Stimulated activated naive B cell treated with anti-CD40 and anti-IgM and Interleukin-4, amounts not matched to agents 10 μg/mL and 1 μg/mL and 100 μg/mL, for 72 hours (primary cell): ENCODE data around the gene FNDC10.

Experiments used
- ATAC-seq, 2 donors: fragments of 150-1000 bp; cut with Tn5 transposase; replicated peaks; 2 replicates each; pipeline ENCODE4 v1.10.0; 2021; ENCODE audit warnings: moderate library complexity in 1 of 2
- DNase-seq: peaks from one replicate; pipeline ENCODE4 v3.0.0; 2021
- H3K27ac Mint-ChIP-seq: one replicate; pipeline ENCODE4 v1.8.0; 2022; ENCODE audit warnings: mild to moderate bottlenecking, mixed read lengths
- H3K27me3 Mint-ChIP-seq, 2 donors: one replicate each; pipeline ENCODE4 v1.8.0; 2022; ENCODE audit warnings: mixed read lengths in 2 of 2
- H3K36me3 Mint-ChIP-seq, 2 donors: one replicate each; pipeline ENCODE4 v1.8.0; 2022; ENCODE audit warnings: mixed read lengths in 2 of 2, mild to moderate bottlenecking in 1 of 2
- H3K4me1 Mint-ChIP-seq, 2 donors: one replicate each; pipeline ENCODE4 v1.8.0; 2022; ENCODE audit warnings: mixed read lengths in 2 of 2, mild to moderate bottlenecking in 1 of 2
- H3K4me3 Mint-ChIP-seq, 2 donors: one replicate each; pipeline ENCODE4 v1.8.0; 2022; ENCODE audit warnings: mild to moderate bottlenecking in 2 of 2, mixed read lengths in 2 of 2, moderate library complexity in 1 of 2
- H3K9me3 Mint-ChIP-seq, 2 donors: one replicate each; pipeline ENCODE4 v1.8.0; 2022; ENCODE audit warnings: mixed read lengths in 2 of 2, mild to moderate bottlenecking in 1 of 2

The FNDC10 gene

DNA sequence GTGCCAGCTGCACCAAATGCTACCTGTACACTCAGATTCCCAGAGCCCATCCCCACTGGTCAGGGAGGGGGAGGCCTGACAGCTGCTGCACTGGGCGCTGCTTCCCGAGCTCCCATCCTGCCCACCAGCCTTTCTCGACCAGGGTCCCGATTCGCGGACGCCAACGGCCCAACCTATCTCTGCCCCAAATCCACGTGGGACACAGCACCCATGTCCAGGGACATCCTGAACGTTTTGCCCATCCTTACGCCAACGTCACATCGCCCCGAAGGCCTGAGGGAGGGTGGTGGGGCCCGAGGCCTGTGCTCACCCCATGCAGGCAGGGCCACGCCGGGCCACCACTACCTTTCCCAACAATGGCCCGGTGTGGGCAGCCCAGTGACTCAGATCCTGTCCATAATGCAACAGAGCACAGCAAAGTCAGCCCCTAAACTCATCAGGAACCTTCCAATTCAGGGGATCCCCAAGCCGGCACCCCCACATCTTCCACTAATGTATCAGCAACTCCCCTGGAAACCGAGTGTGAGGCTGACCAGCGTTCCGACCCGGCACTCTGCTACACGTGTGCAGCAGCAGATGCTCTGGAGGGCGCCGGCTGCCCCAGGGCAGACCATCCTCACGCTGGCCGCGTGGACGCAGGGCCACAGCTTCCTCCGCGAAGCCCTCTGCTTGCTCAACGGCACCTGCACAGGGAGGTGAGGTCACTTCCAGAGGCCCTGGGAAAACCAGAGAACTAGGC is 48.2 kb downstream of the FNDC10 start:
- Mint-ChIP-seq H3K27me3 (no peaks in the 10 kb centered on the region), H3K27ac (peak overlapping the region; percentile 14), H3K4me3 (no peak overlapping the region), H3K36me3 (peaks cover 11 to 18% of the 10 kb centered on the region in 2 donors), H3K4me1 (peaks cover 6 to 42% of the 10 kb centered on the region in 2 donors), H3K9me3 (no peaks in the 10 kb centered on the region)
- peak in 1 of 2 donors; percentile 13 for ATAC-seq
- DNase-seq, result no peak

GRCh38 chr1:1550591-1551432 is 49.1 kb downstream of the FNDC10 start:
- Mint-ChIP-seq H3K27ac (peak overlapping the region; percentile 47), H3K4me1 (peaks cover 6 to 42% of the 10 kb centered on the region in 2 donors), H3K27me3 (no peaks in the 10 kb centered on the region), H3K4me3 (no peak overlapping the region), H3K36me3 (peaks cover 11 to 18% of the 10 kb centered on the region in 2 donors), H3K9me3 (no peaks in the 10 kb centered on the region)
- ATAC-seq (peak; percentile 53 to 59), DNase-seq (no peak)

DNA sequence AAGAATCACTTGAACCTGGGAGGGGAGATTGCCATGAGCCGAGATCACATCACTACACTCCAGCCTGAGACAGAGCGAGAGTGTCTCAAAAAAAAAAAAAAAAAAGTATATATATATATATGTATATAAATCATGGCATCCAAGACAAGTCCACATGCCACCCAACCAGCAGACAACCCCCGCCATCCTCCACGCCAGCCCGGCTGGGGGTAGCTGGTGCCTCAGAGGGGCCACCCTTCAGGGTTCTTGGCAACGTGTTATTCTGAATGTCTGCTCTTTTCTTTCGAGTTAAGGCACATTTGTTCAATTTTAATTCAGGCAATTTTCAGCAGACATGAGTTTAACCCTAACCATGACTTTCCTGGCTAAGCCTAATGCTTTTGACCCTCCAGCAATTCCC is 49.8 kb downstream of the FNDC10 start:
- ATAC-seq (no peak), DNase-seq (no peak)
- Mint-ChIP-seq H3K4me1 (peaks cover 6 to 39% of the 10 kb centered on the region in 2 donors), H3K36me3 (peaks cover 13 to 20% of the 10 kb centered on the region in 2 donors), H3K9me3 (no peaks in the 10 kb centered on the region), H3K27me3 (no peaks in the 10 kb centered on the region), H3K27ac (no peak overlapping the region), H3K4me3 (no peak overlapping the region)

GRCh38 chr1:1548591-1548990 is 51.3 kb downstream of the FNDC10 start:
- Mint-ChIP-seq H3K36me3 (peaks cover 20 to 27% of the 10 kb centered on the region in 2 donors), H3K9me3 (no peaks in the 10 kb centered on the region), H3K4me1 (peaks cover 2 to 32% of the 10 kb centered on the region in 2 donors), H3K27me3 (no peaks in the 10 kb centered on the region), H3K4me3 (no peak overlapping the region), H3K27ac (no peak overlapping the region)
- DNase-seq, result no peak
- ATAC-seq, result no peak
